CD14-positive monocyte (primary cell): Measurements from ENCODE around the gene NCK1. TPM values are rescaled to one million over a fixed set of nuclear protein-coding genes. Genes with fewer than 3 reads are reported as not detected.

Experiments
- DNase-seq, 3 donors: peaks; one replicate each; pipeline ENCODE4 v3.0.0-alpha.2; 2011 to 2022
- H2AFZ ChIP-seq: 2 replicates; pipeline ENCODE4 v1.6.0; 2012; ENCODE audit warnings: mild to moderate bottlenecking, low read depth, low read length, inconsistent platforms; ENCODE audit not compliant: insufficient read depth, poor library complexity, severe bottlenecking
- H3K27ac ChIP-seq, 2 donors: 1 replicate in 1 of 2; 2 replicates in 1 of 2; pipeline ENCODE4 v1.5.1; 2012 to 2013; ENCODE audit warnings: low read length in 2 of 2, control low read depth in 1 of 2, inconsistent platforms in 1 of 2, low read depth in 1 of 2, mild to moderate bottlenecking in 1 of 2
- H3K27me3 ChIP-seq, 2 donors: one replicate each; pipeline versions ENCODE4 v1.6.0 to v1.6.1; 2011 to 2013; ENCODE audit warnings: low read length in 2 of 2; ENCODE audit not compliant: control insufficient read depth in 2 of 2, insufficient read depth in 2 of 2
- H3K36me3 ChIP-seq, 2 donors: replicated peaks in 1 of 2; 1 replicate in 1 of 2; 2 replicates in 1 of 2; pipeline versions ENCODE4 v1.5.1 to v1.6.1; 2012 to 2013; ENCODE audit warnings: low read length in 2 of 2, control low read depth in 1 of 2, inconsistent platforms in 1 of 2, mild to moderate bottlenecking in 1 of 2; ENCODE audit not compliant: insufficient read depth in 2 of 2, control insufficient read depth in 1 of 2
- H3K4me1 ChIP-seq, 2 donors: 1 replicate in 1 of 2; 2 replicates in 1 of 2; pipeline versions ENCODE4 v1.5.1 to v1.6.1; 2012 to 2013; ENCODE audit warnings: low read length in 2 of 2, control low read depth in 1 of 2, inconsistent platforms in 1 of 2, mild to moderate bottlenecking in 1 of 2, moderate library complexity in 1 of 2; ENCODE audit not compliant: insufficient read depth in 2 of 2, control insufficient read depth in 1 of 2
- H3K4me2 ChIP-seq: replicated peaks from 2 replicates; pipeline ENCODE3; 2012; ENCODE audit warnings: low read length, moderate library complexity, mild to moderate bottlenecking; ENCODE audit not compliant: poor library complexity, severe bottlenecking; ENCODE audit errors: extremely low read depth
- H3K4me3 ChIP-seq, 3 experiments: fragments of 200-600 bp in 1 of 3; sonication (generic) in 1 of 3; replicated peaks in 1 of 3; 1 replicate in 2 of 3; 2 replicates in 1 of 3; pipeline ENCODE4 v1.5.1; 2011 to 2013; ENCODE audit warnings: low read length in 3 of 3, mild to moderate bottlenecking in 3 of 3, control low read depth in 2 of 3, low read depth in 2 of 3, inconsistent platforms in 1 of 3, moderate library complexity in 1 of 3
- H3K79me2 ChIP-seq: 2 replicates; pipeline ENCODE4 v1.6.0; 2012; ENCODE audit warnings: mild to moderate bottlenecking, control low read depth, inconsistent platforms, low read length, moderate library complexity; ENCODE audit not compliant: insufficient read depth
- H3K9ac ChIP-seq: 2 replicates; pipeline ENCODE4 v1.6.0; 2017; ENCODE audit warnings: low read length, mild to moderate bottlenecking; ENCODE audit not compliant: insufficient read depth, poor library complexity, severe bottlenecking
- H3K9me3 ChIP-seq, 2 donors: replicated peaks in 1 of 2; 1 replicate in 1 of 2; 2 replicates in 1 of 2; pipeline versions ENCODE4 v1.5.1 to v1.6.1; 2012 to 2013; ENCODE audit warnings: low read length in 2 of 2, control low read depth in 1 of 2; ENCODE audit not compliant: control insufficient read depth in 1 of 2, insufficient read depth in 1 of 2
- H4K20me1 ChIP-seq: 2 replicates; pipeline ENCODE4 v1.6.0; 2012; ENCODE audit warnings: mild to moderate bottlenecking, low read length, control low read depth, moderate library complexity; ENCODE audit not compliant: insufficient read depth
- H3K27ac Mint-ChIP-seq, 7 donors: one replicate each; pipeline ENCODE4 v1.8.0; 2020; ENCODE audit warnings: mild to moderate bottlenecking in 7 of 7, mixed read lengths in 7 of 7, moderate library complexity in 6 of 7, inconsistent platforms in 2 of 7
- H3K27me3 Mint-ChIP-seq, 3 donors: one replicate each; pipeline ENCODE4 v1.8.0; 2021 to 2022; ENCODE audit warnings: low read depth in 3 of 3, mild to moderate bottlenecking in 3 of 3, mixed read lengths in 3 of 3, moderate library complexity in 3 of 3, inconsistent platforms in 1 of 3
- H3K36me3 Mint-ChIP-seq, 2 donors: one replicate each; pipeline ENCODE4 v1.8.0; 2020; ENCODE audit warnings: mixed read lengths in 2 of 2, inconsistent platforms in 1 of 2, mild to moderate bottlenecking in 1 of 2
- H3K4me1 Mint-ChIP-seq: one replicate; pipeline ENCODE4 v1.8.0; 2020; ENCODE audit warnings: mild to moderate bottlenecking, mixed read lengths
- H3K4me3 Mint-ChIP-seq, 2 donors: one replicate each; pipeline ENCODE4 v1.8.0; 2020; ENCODE audit warnings: mild to moderate bottlenecking in 2 of 2, mixed read lengths in 2 of 2, moderate library complexity in 1 of 2
- H3K9me3 Mint-ChIP-seq, 7 donors: one replicate each; pipeline ENCODE4 v1.8.0; 2020 to 2022; ENCODE audit warnings: mixed read lengths in 7 of 7, mild to moderate bottlenecking in 6 of 7, moderate library complexity in 6 of 7, inconsistent platforms in 2 of 7
- CTCF ChIP-seq: fragments of 200-600 bp; IDR thresholded peaks from one replicate; pipeline ENCODE4 v1.8.0; 2022; ENCODE audit warnings: antibody characterized with exemption, mild to moderate bottlenecking
- WGBS: methylation state at CpG from one replicate; pipeline ENCODE4 v1.1.5; 2013; ENCODE audit warnings: missing lambda C conversion rate; ENCODE audit not compliant: insufficient coverage; 5-methylcytosine and 5-hydroxymethylcytosine counted together
- intact Hi-C, 2 donors: fragments of 100-400 bp; cut with micrococcal nuclease; formaldehyde crosslinking; loops; one replicate each; pipeline versions ENCODE4 v1.15.0 to v1.15.1; 2023
- polyA plus RNA-seq, 3 donors: library from polyadenylated mRNA; depleted of rRNA in 1 of 3; unstranded in 2 of 3; stranded (reverse) in 1 of 3; fragments of 300-500 nt in 2 of 3; fragments of >200 nt in 1 of 3; fragmentation: Illumina TruSeq in 2 of 3; gene quantifications; 1 replicate in 2 of 3; 2 replicates in 1 of 3; pipeline ENCODE4 v1.2.3, GENCODE V29; 2012 to 2021

Gene NCK1
- polyA plus RNA-seq, 3 donors, result 20.4 to 28.8 (median 22.8) TPM

- peaks cover 0 to 6% of the 10 kb centered on the region in 2 donors for H3K4me1 ChIP-seq
- Mint-ChIP-seq H3K27me3 (no peaks in the 10 kb centered on the region), H3K4me3 (no peak overlapping the region), H3K9me3 (no peaks in the 10 kb centered on the region), H3K27ac (no peak overlapping the region), H3K36me3 (peaks cover 4 to 8% of the 10 kb centered on the region in 2 donors), H3K4me1 (peaks cover 28% of the 10 kb centered on the region)
- peaks cover 86% of the 10 kb centered on the region for H4K20me1 ChIP-seq
- no peak overlapping the region for H3K4me3 ChIP-seq
- no peak overlapping the region for H3K9ac ChIP-seq
- H3K36me3 ChIP-seq, result peaks cover 0 to 7% of the 10 kb centered on the region in 2 donors
- no peak for TF ChIP-seq CTCF
- H3K9me3 ChIP-seq, result no peaks in the 10 kb centered on the region
- no peaks in the 10 kb centered on the region for H3K27me3 ChIP-seq
- no CpG with 5 or more reads among the region's 1 CpG for WGBS
- H3K79me2 ChIP-seq, result peaks cover 88% of the 10 kb centered on the region
- no peak overlapping the region for H2AFZ ChIP-seq
- H3K27ac ChIP-seq, result no peak overlapping the region
- DNase-seq, result no peak
- H3K4me2 ChIP-seq, result no peak overlapping the region
- intact Hi-C loops, result no loop called here
These were observed 58.0 kb downstream of the NCK1 start for GRCh38 chr3:136919799-136920580.

GRCh38 chr3:136920904-136921611, 59.0 kb downstream of the NCK1 start:
- H3K4me2 ChIP-seq, result no peak overlapping the region
- no peaks in the 10 kb centered on the region for H3K9me3 ChIP-seq
- Mint-ChIP-seq H3K4me3 (no peak overlapping the region), H3K27me3 (no peaks in the 10 kb centered on the region), H3K4me1 (peaks cover 31% of the 10 kb centered on the region), H3K27ac (peak overlapping the region in 3 of 7 donors; percentile 2 to 43 (median 6)), H3K36me3 (peaks cover 4 to 6% of the 10 kb centered on the region in 2 donors), H3K9me3 (no peaks in the 10 kb centered on the region)
- H2AFZ ChIP-seq, result no peak overlapping the region
- 90% methylated on average over 3 of the region's 4 CpGs for WGBS
- H4K20me1 ChIP-seq, result peaks cover 85% of the 10 kb centered on the region
- DNase-seq, result no peak
- intact Hi-C loops, result no loop called here
- no peak overlapping the region for H3K9ac ChIP-seq
- H3K27me3 ChIP-seq, result no peaks in the 10 kb centered on the region
- H3K79me2 ChIP-seq, result peaks cover 88% of the 10 kb centered on the region
- no peak overlapping the region for H3K27ac ChIP-seq
- no peak for TF ChIP-seq CTCF
- H3K4me1 ChIP-seq, result peaks cover 0 to 10% of the 10 kb centered on the region in 2 donors
- no peak overlapping the region for H3K4me3 ChIP-seq
- H3K36me3 ChIP-seq, result peaks cover 0 to 7% of the 10 kb centered on the region in 2 donors
